Erythroblast (primary cell): ENCODE measurements around the gene OSBPL3.

ENCODE experiments used
- DNase-seq, 2 experiments: peaks; one replicate each; lab custom pipeline; 2025; lab: John Stamatoyannopoulos, UW
- GATA1 ChIP-seq: IDR thresholded peaks from 2 replicates; pipeline ENCODE4 v1.6.1; 2011; ENCODE audit warnings: low read depth, mild to moderate bottlenecking, control low read depth, low read length, moderate library complexity
- POLR2A ChIP-seq: IDR thresholded peaks from 2 replicates; pipeline ENCODE4 v1.6.1; 2011; ENCODE audit warnings: mild to moderate bottlenecking, low read length

Gene OSBPL3

DNA sequence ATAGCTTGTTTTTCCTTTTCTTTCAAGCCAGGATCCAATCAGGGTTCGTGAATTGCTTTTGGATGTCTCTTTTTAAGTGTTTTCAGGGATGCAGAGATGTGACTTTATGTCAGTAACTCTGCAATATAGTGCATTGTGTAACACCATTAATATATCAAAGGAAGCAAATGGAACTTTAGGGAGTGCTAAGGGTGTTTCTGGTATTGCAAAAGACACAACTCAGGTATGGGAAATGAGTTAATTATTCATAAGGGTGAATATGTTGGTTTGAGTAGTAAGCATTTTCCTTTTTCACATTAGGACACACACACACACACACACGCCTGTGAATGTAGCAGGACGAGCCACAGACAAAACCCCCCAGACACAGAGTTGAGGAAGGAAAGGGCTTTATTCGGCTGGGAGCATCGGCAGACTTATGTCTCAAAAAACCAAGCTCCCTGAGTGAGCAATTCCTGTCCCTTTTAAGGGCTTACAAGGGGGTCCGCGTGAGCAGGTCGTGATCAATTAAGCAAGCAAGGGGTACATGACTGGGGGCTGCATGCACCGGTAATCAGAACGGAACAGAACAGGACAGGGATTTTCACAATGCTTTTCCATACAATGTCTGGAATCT lies 190.9 kb downstream of the OSBPL3 start:
- DNase-seq: no peak
- TF ChIP-seq POLR2A (no peak), GATA1 (no peak)

- TF ChIP-seq POLR2A (no peak), GATA1 (no peak)
- DNase-seq: no peak
These were observed 191.9 kb downstream of the OSBPL3 start for GRCh38 chr7:24788075-24788474.

DNA sequence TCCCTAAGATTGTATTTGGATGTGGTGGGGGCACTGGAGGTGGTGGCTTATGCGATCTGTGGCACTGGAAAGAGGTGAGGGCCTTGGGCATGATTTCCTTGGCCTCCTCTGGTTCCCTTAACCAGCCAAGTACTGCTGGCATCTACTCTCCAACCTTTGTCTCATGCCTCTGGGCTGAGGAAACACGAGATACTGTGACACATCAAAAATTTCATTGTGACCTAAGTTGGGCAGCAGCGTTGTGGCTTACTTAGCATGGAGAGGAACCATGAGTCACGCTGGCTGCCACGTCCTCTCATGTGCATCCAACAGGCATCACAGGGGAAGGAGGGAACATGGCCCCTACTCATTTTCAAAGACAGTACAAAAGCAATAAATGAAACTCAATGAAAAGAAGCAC lies 193.0 kb downstream of the OSBPL3 start:
- TF ChIP-seq POLR2A (no peak), GATA1 (no peak)
- peak in 1 of 2 experiments; percentile 4 for DNase-seq

- no peak for DNase-seq
These were observed 193.7 kb downstream of the OSBPL3 start for GRCh38 chr7:24786306-24786705.

GRCh38 chr7:24784277-24784676 lies 195.7 kb downstream of the OSBPL3 start:
- TF ChIP-seq GATA1 (no peak), POLR2A (no peak)
- DNase-seq: no peak

More at GRCh38 chr7:24786306-24786705, 193.7 kb downstream of the OSBPL3 start:
- TF ChIP-seq GATA1 (no peak), POLR2A (no peak)

DNA sequence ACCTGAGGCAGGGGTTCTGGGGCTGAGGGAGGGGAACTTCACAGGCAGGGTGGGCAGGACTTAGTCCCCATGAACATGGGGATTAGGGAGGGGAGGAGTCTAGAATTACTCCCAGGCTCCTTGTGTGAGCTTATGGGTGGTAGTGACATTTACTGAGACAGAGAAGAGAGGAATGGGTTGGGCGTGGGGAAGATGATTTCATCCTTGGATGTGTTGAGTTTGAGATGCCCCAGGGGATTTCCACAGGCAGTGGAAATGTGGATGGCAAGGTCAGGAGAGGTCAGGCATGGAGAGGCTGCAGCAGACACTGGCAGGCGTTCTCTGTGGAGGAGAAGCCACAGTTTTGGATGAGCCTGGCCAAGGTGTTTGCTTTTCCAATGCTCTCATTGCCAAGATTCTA lies 196.3 kb downstream of the OSBPL3 start:
- TF ChIP-seq GATA1: no peak
- no peak for TF ChIP-seq POLR2A
- no peak for DNase-seq

DNA sequence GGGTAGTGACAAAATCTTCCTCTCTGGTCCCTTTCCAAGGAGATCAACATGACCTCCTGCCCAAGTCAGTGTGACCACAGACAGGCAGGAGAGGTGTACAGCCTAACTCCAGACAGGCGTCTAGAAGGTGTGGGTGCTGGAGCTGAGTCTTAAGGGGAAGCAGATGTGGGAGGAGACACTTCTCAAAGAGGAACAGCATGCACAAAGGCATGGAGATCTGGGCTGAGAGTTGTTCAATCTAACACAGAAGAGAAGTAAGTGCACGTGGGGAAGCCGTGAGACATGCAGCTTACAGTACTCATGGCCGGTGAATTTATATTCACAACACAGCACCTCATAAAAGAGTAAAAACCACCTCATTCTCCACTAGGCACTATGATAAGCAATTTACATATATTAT lies 198.9 kb downstream of the OSBPL3 start:
- no peak for TF ChIP-seq GATA1
- TF ChIP-seq POLR2A: no peak
- no peak for DNase-seq

DNA sequence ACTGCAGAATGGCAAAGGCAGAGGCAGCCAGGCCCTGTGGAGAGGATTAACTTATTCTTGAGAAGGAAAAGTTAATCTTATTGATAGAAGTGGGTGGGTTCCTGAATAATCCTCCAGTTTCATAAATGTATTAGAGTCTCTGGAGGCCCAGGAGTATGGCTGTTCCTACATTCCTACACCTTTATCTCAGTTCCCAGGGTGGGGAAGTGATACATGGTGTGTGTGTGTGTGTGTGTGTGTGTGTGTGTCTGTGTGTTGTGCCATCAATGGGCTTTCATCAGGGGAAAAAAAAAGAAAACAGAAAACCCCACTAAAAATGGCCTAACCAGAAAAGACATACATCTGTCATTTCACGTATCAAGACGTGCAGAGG lies 200.7 kb downstream of the OSBPL3 start:
- DNase-seq: no peak
- TF ChIP-seq GATA1: no peak
- no peak for TF ChIP-seq POLR2A

GRCh38 chr7:24778543-24779282 lies 201.3 kb downstream of the OSBPL3 start:
- TF ChIP-seq GATA1 (no peak), POLR2A (no peak)

GRCh38 chr7:24777806-24778205 lies 202.2 kb downstream of the OSBPL3 start:
- TF ChIP-seq GATA1: no peak
- TF ChIP-seq POLR2A: no peak
- no peak for DNase-seq

More at GRCh38 chr7:24778543-24779282, 201.3 kb downstream of the OSBPL3 start:
- peak in 1 of 2 experiments; percentile 27 for DNase-seq

DNA sequence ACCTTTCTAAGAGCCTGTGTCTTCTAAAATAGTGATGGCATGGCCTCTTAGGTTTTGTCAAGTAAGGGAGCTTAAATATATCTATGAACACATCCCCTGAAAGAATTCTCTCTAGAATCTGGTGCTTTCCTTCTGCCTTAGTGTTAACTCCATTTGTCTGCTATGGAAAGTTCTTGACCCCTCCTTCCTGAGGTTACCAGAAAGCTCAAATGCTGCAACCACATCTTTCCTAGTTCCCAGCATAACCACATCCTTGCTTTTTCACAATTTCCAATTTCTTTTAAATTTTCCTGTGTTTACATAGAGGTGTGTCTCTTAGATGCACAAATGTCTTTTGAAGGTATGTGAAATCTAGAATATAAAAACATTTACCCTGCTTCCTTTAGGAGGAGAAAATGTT lies 206.3 kb downstream of the OSBPL3 start:
- DNase-seq: no peak
- no peak for TF ChIP-seq GATA1
- no peak for TF ChIP-seq POLR2A

GRCh38 chr7:24769851-24770250 lies 210.1 kb downstream of the OSBPL3 start:
- no peak for DNase-seq
- no peak for TF ChIP-seq POLR2A
- no peak for TF ChIP-seq GATA1

GRCh38 chr7:24769014-24769830 lies 210.8 kb downstream of the OSBPL3 start:
- TF ChIP-seq POLR2A: no peak
- no peak for TF ChIP-seq GATA1
- no peak for DNase-seq
